Measurements from ENCODE around the gene ST7.

The ST7 gene

GRCh38 chr7:117200786-117201458, 247.6 kb downstream of the ST7 start:
- in situ Hi-C loops (cut with HindIII; ENCODE audit: low sequenced_read_pairs): no loop called here
- TF ChIP-seq, protein P1, sequence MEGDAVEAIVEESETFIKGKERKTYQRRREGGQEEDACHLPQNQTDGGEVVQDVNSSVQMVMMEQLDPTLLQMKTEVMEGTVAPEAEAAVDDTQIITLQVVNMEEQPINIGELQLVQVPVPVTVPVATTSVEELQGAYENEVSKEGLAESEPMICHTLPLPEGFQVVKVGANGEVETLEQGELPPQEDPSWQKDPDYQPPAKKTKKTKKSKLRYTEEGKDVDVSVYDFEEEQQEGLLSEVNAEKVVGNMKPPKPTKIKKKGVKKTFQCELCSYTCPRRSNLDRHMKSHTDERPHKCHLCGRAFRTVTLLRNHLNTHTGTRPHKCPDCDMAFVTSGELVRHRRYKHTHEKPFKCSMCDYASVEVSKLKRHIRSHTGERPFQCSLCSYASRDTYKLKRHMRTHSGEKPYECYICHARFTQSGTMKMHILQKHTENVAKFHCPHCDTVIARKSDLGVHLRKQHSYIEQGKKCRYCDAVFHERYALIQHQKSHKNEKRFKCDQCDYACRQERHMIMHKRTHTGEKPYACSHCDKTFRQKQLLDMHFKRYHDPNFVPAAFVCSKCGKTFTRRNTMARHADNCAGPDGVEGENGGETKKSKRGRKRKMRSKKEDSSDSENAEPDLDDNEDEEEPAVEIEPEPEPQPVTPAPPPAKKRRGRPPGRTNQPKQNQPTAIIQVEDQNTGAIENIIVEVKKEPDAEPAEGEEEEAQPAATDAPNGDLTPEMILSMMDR (IDR thresholded peaks at IDR 0.05; ENCODE audit: low read depth, low read length, missing control alignments): no peak
- no peak for DNase-seq (ENCODE audit: low read depth)
- no peak overlapping the region for H3K4me3 ChIP-seq (ENCODE audit: low read depth, low read length)

- TF ChIP-seq, protein P1 (IDR thresholded peaks at IDR 0.05; ENCODE audit: low read depth, low read length, missing control alignments): no peak
- no peak overlapping the region for H3K4me3 ChIP-seq (ENCODE audit: low read depth, low read length)
- no peak for DNase-seq (ENCODE audit: low read depth)
- in situ Hi-C loops (cut with HindIII; ENCODE audit: low sequenced_read_pairs): no loop called here
Observed at GRCh38 chr7:117202511-117202910, 249.2 kb downstream of the ST7 start.

- no peak overlapping the region for H3K4me3 ChIP-seq (ENCODE audit: low read depth, low read length)
- no peak for DNase-seq (ENCODE audit: low read depth)
- TF ChIP-seq, protein P1 (IDR thresholded peaks at IDR 0.05; ENCODE audit: low read depth, low read length, missing control alignments): no peak
- in situ Hi-C loops (cut with HindIII; ENCODE audit: low sequenced_read_pairs): no loop called here
Observed at GRCh38 chr7:117203205-117203604, 249.9 kb downstream of the ST7 start.

- DNase-seq (ENCODE audit: low read depth): no peak
- no peak overlapping the region for H3K4me3 ChIP-seq (ENCODE audit: low read depth, low read length)
- TF ChIP-seq, protein P1 (IDR thresholded peaks at IDR 0.05; ENCODE audit: low read depth, low read length, missing control alignments): no peak
- in situ Hi-C loops (cut with HindIII; ENCODE audit: low sequenced_read_pairs): no loop called here
Observed at GRCh38 chr7:117205873-117206272, 252.6 kb downstream of the ST7 start.

DNA sequence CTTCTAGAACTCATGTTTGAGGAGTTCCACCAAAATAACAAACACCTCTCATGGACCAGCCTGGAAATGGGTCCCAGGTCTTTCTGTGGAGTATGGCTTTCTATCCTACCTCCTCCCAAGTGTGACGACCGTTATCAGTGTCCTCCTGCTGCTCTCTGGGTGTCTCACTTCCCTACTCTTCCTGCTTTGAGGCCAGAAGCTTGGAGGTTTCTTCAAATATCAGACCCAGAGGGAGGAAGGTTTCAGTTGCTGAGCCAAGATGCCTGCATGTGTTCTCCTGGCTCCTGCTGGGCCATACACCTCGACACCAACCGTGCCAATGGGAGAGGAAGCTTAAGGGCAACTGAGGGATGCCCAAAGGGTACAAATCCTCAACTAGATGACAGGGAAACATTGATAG, 255.0 kb downstream of the ST7 start:
- DNase-seq (ENCODE audit: low read depth): no peak
- no peak overlapping the region for H3K4me3 ChIP-seq (ENCODE audit: low read depth, low read length)
- in situ Hi-C loops (cut with HindIII; ENCODE audit: low sequenced_read_pairs): no loop called here
- TF ChIP-seq, protein P1 (IDR thresholded peaks at IDR 0.05; ENCODE audit: low read depth, low read length, missing control alignments): no peak

GRCh38 chr7:117210397-117210796, 257.1 kb downstream of the ST7 start:
- TF ChIP-seq, protein P1 (IDR thresholded peaks at IDR 0.05; ENCODE audit: low read depth, low read length, missing control alignments): no peak
- in situ Hi-C loops (cut with HindIII; ENCODE audit: low sequenced_read_pairs): no loop called here
- no peak for DNase-seq (ENCODE audit: low read depth)
- no peak overlapping the region for H3K4me3 ChIP-seq (ENCODE audit: low read depth, low read length)
